Measurements from ENCODE around the gene ADCY2.

The ADCY2 gene

GRCh38 chr5:7822449-7822848, 426.5 kb downstream of the ADCY2 start:
- TF ChIP-seq CTCF (IDR thresholded peaks at IDR 0.05; ENCODE audit: control insufficient read depth, extremely low read depth, insufficient read depth) = no peak
- no peak for DNase-seq (ENCODE audit: low read depth)
- H3K4me3 ChIP-seq (ENCODE audit: low read depth, low read length) = no peak overlapping the region

GRCh38 chr5:7823594-7823993, 427.7 kb downstream of the ADCY2 start:
- DNase-seq (ENCODE audit: low read depth) = no peak
- no peak for TF ChIP-seq CTCF (IDR thresholded peaks at IDR 0.05; ENCODE audit: control insufficient read depth, extremely low read depth, insufficient read depth)

GRCh38 chr5:7824995-7825394, 429.1 kb downstream of the ADCY2 start:
- H3K4me3 ChIP-seq (ENCODE audit: low read depth, low read length) = no peak overlapping the region
- TF ChIP-seq CTCF (IDR thresholded peaks at IDR 0.05; ENCODE audit: control insufficient read depth, extremely low read depth, insufficient read depth) = no peak
- no peak for DNase-seq (ENCODE audit: low read depth)

More at GRCh38 chr5:7823594-7823993, 427.7 kb downstream of the ADCY2 start:
- no peak overlapping the region for H3K4me3 ChIP-seq (ENCODE audit: low read depth, low read length)

- no peak for DNase-seq (ENCODE audit: low read depth)
- no peak for TF ChIP-seq CTCF (IDR thresholded peaks at IDR 0.05; ENCODE audit: control insufficient read depth, extremely low read depth, insufficient read depth)
Measured at GRCh38 chr5:7825630-7826029, 429.7 kb downstream of the ADCY2 start.

GRCh38 chr5:7827610-7828009, 431.7 kb downstream of the ADCY2 start:
- no peak overlapping the region for H3K4me3 ChIP-seq (ENCODE audit: low read depth, low read length)
- no peak for TF ChIP-seq CTCF (IDR thresholded peaks at IDR 0.05; ENCODE audit: control insufficient read depth, extremely low read depth, insufficient read depth)
- no peak for DNase-seq (ENCODE audit: low read depth)

More at GRCh38 chr5:7825630-7826029, 429.7 kb downstream of the ADCY2 start:
- H3K4me3 ChIP-seq (ENCODE audit: low read depth, low read length) = no peak overlapping the region

- TF ChIP-seq CTCF (IDR thresholded peaks at IDR 0.05; ENCODE audit: control insufficient read depth, extremely low read depth, insufficient read depth) = no peak
- DNase-seq (ENCODE audit: low read depth) = peak; percentile 86
- no peak overlapping the region for H3K4me3 ChIP-seq (ENCODE audit: low read depth, low read length)
Measured at GRCh38 chr5:7828269-7828668, 432.3 kb downstream of the ADCY2 start.

GRCh38 chr5:7834982-7835381, 439.0 kb downstream of the ADCY2 start:
- no peak for TF ChIP-seq CTCF (IDR thresholded peaks at IDR 0.05; ENCODE audit: control insufficient read depth, extremely low read depth, insufficient read depth)
- no peak overlapping the region for H3K4me3 ChIP-seq (ENCODE audit: low read depth, low read length)
- DNase-seq (ENCODE audit: low read depth) = no peak
